Hindlimb muscle (tissue), 1 donor: Measurements from ENCODE around the gene REV3L. TPM values are rescaled to one million over a fixed set of nuclear protein-coding genes. Genes with fewer than 3 reads are reported as not detected.

Experiments used
- DNase-seq: peaks from one replicate; pipeline ENCODE4 v3.0.0-alpha.2; 2013
- polyA plus RNA-seq: library from polyadenylated mRNA; unstranded; fragments of 120-200 nt; gene quantifications from one replicate; pipeline ENCODE4 v1.2.1, GENCODE V29; 2013; ENCODE audit not compliant: insufficient read length

The REV3L gene
- polyA plus RNA-seq, 1 donor: 36.4 TPM

DNA sequence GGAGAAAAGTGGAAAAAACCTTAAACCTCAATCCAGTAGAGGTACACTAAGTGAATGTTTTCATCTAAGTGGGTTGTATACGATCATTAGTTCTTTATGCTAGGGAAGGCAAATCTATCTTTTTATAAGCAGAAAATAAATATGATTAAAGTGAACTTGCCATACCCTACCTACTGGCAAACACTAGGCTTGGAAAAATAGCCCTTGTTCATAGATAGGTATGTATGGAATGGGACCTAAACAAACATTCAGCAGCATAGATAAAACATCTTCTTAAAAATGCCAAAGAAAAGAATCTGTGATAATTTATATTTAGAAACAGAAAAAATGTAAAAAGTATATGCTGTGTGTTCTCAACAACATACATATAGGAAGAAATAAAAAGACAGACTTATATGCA, 18.8 kb downstream of the REV3L start:
- no peak for DNase-seq

DNA sequence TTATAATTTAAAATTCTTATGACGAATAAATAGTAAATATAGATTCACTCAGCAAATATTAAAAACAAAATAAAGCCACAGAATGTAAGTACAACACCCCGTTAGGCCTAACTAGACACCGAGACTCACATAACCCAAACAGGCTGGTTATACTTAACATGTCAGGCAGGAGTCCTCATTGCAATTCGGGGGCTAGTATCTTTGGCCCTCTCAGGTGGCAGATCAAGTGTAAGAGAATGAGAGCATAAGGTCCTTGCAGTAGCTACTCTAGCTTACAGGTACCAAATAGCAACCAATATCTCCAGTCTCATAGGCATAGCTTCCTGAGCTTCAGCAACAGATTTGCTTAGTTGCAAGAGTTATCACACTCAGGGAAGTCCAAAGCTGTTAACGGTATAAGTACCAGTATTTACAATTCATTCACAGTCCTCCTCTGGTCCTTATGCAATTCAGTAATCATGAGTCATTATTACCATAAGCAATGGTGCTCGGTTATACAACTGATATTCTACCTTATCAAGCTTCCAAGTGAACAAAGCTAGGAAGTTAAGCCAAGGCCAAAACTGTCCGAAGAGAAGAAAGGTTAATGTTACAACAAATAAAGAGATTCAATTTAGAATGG, 20.1 kb downstream of the REV3L start:
- DNase-seq: no peak

DNA sequence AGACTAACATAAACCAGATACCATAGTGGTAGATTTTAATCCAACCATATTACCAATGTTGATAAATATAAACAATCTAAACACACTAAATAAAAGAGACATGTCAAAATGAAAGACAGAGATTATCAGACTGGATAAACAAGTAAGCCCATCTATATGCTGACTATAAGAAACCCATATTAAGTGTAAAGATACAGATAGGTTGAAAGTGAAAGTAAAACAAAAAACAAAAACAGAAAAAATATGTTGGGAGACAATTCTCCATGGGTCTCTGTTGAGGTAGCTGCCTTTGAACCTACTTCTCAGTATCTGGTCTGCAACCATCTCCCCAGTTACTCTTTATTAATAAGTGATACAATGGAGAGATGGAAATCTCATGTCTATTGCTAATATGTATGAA, 21.2 kb downstream of the REV3L start:
- no peak for DNase-seq

- DNase-seq: no peak
These were observed 24.3 kb downstream of the REV3L start for GRCh38 chr6:111458670-111459232.

DNA sequence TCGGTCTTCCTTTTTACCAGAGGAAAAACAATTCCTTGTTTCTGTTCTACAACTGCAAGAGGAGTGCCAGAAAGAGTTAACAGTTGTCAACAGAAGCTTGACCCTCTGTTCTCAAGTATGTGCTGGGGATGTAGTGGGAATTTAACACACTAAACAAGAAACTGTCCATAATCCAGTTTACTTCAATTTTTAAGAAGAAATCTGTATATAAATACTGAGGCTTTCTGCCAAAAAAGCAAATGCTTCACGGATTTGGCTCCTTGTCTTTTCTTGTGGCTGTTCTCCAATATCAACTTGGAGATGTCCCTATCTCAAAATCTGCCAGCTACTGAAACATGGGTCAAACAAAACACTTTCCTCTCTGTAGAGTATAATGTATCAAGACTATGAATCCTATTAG, 26.8 kb downstream of the REV3L start:
- DNase-seq: no peak

- no peak for DNase-seq
These were observed 32.4 kb downstream of the REV3L start for GRCh38 chr6:111450636-111451035.

GRCh38 chr6:111450087-111450486, 32.9 kb downstream of the REV3L start:
- no peak for DNase-seq

DNA sequence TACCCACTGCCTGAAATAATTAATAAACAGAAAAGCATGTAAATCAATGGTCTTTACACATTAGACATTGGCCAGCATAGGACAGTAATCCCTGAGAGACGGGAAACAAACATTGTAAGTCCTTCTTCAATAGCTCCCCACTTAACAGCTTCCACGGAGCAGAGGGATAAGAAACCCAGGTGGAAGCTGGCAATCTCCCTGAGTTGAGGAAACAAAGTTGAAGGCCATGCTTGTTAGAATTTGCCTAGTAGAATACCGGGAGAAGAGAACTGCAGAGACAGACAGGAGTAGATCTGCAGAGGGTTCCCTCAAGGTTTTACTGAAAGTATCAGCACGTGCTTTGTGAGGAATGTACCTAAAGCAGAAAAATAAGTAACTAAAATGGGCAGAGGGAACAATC, 33.9 kb downstream of the REV3L start:
- no peak for DNase-seq

DNA sequence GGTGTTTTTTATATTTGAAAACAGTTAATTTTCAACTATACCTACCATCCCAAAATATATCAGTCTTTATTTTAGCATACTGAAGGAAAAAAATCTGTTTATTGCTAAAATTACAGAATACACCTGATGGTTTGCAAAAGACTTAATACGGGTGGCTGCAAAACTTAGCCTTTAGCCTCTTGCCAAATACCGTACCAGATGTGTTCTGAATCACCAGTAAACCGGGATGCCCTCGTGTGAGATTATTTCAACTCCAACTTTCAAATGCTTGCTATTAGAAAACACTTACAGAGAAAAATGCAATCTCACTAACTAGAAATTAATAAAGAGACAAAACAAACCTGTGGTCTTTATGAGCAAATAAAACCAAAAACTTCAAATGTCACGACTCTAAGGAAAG, 36.0 kb downstream of the REV3L start:
- no peak for DNase-seq

- no peak for DNase-seq
These were observed 37.2 kb downstream of the REV3L start for GRCh38 chr6:111445861-111446267.

- DNase-seq: no peak
These were observed 38.2 kb downstream of the REV3L start for GRCh38 chr6:111444794-111445193.

DNA sequence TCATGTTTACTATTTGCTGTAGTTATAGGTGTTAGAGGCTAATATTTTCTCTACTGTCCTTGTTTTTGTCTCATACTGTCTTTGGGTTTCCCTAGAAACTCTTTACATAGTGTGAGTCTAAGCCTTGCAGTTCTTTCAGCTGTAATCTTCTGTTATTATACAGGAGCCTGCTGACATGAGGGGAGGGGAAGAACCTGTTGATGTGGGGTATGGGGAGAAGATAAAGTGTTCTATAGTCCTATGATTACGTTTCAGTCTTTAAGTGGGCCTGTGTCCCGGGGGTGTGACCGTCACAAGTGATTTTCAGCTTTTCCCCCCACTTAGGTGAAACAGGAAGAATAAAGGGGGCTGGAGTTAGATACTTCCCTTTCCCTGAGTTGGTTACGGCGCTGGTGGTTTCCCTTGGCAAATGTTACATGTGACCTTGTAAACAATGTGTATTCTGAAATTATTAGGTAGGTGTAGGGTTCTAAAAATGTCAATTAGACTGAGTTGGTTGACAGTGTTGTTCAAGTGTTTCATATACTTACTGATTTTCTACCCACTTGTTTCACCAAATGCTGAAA, 41.3 kb downstream of the REV3L start:
- DNase-seq: no peak

DNA sequence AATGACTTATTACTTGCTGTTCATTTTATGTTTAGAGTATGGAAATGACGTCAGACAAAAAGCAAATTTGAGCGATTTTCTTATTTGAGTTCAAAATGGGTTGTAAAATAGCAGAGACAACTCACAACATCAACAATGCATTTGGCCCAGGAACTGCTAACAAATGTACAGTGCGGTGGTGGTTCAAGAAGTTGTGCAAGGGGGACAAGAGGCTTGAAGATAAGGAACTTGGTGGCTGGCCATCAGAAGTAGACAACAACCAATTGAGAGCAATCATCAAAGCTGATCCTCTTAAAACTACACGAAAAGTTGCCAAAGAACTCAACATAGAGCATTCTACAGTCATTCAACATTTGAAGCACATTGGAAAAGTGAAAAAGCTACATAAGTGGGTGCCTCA, 43.8 kb downstream of the REV3L start:
- no peak for DNase-seq

- no peak for DNase-seq
These were observed 45.4 kb downstream of the REV3L start for GRCh38 chr6:111437573-111437972.

- DNase-seq: no peak
These were observed 50.5 kb downstream of the REV3L start for GRCh38 chr6:111432511-111432910.

- DNase-seq: no peak
These were observed 52.2 kb downstream of the REV3L start for GRCh38 chr6:111430605-111431376.

- DNase-seq: no peak
These were observed 53.4 kb downstream of the REV3L start for GRCh38 chr6:111429571-111429970.

GRCh38 chr6:111428811-111429210, 54.2 kb downstream of the REV3L start:
- DNase-seq: no peak

DNA sequence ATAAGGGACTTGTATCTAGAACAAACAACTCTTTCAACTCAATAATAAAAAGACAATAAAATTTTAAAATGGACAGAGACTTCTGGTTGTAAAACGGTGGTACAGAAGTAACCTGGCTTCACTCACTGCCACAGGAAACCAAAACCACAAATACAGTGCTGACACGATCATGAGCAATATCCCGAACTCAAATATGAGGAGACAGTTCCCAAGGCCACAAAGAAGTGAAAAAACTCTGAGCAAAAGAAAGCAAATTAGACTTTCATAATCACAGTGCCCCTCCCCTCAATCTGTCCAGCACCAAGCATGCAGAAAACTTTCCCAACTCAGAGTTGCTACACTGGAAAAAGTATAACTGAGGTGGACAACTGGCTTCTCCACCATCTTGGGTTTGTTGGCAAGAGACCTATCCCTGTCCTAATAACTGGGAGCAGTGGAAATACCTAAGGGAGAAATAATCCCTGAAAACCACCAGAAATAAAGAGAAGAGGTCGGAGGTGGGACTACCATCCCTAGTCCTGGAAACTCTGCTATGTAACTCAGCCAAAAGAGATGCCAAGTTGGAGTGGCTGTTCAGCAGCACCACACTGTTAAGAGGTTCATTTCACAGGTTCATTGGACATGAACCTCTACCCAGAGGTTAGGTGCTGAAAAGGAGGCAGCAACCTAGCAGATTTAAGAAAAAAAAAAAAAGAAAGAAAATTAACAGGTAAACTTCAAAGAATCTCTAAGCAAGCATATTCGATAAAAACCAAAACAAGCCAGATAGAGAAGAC, 55.5 kb downstream of the REV3L start:
- DNase-seq: no peak

DNA sequence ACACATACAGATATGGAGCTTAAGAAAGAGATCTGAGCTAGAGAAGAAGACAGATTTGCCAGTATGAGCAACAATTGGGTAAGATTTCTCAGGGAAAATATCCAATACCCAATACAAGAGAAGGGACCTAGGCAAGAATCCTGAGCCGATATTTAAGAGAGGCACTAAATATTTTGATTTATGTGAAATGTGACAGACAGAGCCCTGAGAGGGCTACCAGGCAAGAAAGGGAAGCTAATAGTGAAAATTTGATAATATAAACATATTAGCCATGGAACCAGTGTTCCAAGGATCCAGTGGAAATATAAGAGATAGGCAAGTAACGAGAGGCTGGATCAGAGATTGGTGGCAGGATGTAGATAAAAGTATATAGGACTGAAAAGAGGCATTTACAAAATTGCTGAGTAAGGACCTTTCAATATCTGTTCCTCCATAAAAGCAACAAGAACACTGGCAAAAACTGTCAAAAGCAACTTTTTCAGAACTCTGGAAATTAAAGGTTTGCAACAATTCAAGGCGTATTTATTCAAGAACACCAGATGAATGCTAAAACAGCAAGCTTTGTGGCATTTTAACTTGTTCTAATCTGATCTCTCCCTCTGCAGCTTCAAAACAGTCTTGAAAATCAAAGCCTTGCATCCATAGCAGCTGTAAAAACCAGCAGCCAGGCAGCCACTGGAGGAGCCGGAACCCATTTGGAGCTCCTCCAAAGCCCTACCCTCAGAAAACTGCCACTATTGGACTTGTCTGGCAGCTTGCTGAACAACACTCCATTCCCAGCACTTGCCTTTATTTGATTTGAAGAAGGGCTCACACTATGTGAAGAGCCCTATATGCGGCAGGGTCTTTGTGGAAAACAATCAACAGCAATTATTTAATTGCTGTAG, 58.8 kb downstream of the REV3L start:
- DNase-seq: no peak

DNA sequence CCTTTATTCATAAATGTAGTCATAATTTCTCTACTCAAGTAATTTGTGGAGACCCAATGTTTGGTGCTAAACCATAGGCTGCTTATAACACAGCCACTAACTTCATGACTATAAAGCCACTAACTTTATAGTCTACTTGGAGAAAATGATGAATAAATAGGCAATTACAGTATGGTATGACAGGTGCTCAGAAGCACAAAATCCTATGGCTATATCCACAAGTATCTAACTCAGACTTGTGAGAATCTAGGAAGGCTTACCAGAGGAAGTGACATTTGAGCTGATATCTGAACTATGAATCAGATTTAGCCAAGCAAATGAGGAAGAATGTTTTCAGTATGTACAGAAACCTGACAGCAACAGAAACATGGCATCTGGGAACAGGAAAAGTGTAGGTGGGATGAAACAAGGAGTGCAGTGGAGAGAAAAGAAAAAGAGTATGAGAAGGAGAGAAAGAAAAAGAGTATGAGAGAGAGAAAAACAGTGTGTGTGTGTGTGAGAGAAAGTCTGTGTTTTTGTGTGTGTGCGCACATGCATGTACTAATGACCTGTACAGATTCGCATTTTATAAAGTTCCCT, 59.9 kb downstream of the REV3L start:
- DNase-seq: no peak
